ENCODE measurements around the gene ACTL6A.

Gene ACTL6A

GRCh38 chr3:179591313-179591712, 28.6 kb downstream of the ACTL6A start:
- DNase-seq, result no peak

GRCh38 chr3:179599531-179599930, 36.8 kb downstream of the ACTL6A start:
- DNase-seq, result no peak

GRCh38 chr3:179603321-179603720, 40.6 kb downstream of the ACTL6A start:
- no peak for DNase-seq

- no peak for DNase-seq
These were observed 41.1 kb downstream of the ACTL6A start for GRCh38 chr3:179603831-179604230.

GRCh38 chr3:179604321-179605078, 41.8 kb downstream of the ACTL6A start, which contains the start of the genes MRPL47 and NDUFB5:
TSS of gene MRPL47 (minus strand) at chr3:179604638. CDS start at chr3:179604624, 14 bp downstream.
TSS of gene NDUFB5 (plus strand) at chr3:179604794. CDS start at chr3:179604816, 22 bp downstream.
- DNase-seq, result peak; percentile 96

- no peak for DNase-seq
These were observed 43.9 kb downstream of the ACTL6A start for GRCh38 chr3:179606534-179607085.

- peak; percentile 51 for DNase-seq
These were observed 46.4 kb downstream of the ACTL6A start for GRCh38 chr3:179608931-179609720.

GRCh38 chr3:179610066-179610465, 47.3 kb downstream of the ACTL6A start:
- no peak for DNase-seq

- no peak for DNase-seq
These were observed 51.1 kb downstream of the ACTL6A start for GRCh38 chr3:179613807-179614206.

- DNase-seq, result no peak
These were observed 52.9 kb downstream of the ACTL6A start for GRCh38 chr3:179615458-179616173.

GRCh38 chr3:179622023-179622422, 59.3 kb downstream of the ACTL6A start:
- DNase-seq, result no peak

- no peak for DNase-seq
These were observed 61.7 kb downstream of the ACTL6A start for GRCh38 chr3:179624451-179624850.

GRCh38 chr3:179630753-179631451, 68.2 kb downstream of the ACTL6A start:
- DNase-seq, result no peak
